ENCODE data around the gene SLC13A2. TPM values are rescaled to one million over a fixed set of nuclear protein-coding genes. Genes with fewer than 3 reads are reported as not detected.
A peak's percentile ranks its signal among the peaks of the same experiment; 100 is the strongest.

SLC13A2 gene
- polyA plus RNA-seq, 1 donor from 2014 or later: not detected

DNA sequence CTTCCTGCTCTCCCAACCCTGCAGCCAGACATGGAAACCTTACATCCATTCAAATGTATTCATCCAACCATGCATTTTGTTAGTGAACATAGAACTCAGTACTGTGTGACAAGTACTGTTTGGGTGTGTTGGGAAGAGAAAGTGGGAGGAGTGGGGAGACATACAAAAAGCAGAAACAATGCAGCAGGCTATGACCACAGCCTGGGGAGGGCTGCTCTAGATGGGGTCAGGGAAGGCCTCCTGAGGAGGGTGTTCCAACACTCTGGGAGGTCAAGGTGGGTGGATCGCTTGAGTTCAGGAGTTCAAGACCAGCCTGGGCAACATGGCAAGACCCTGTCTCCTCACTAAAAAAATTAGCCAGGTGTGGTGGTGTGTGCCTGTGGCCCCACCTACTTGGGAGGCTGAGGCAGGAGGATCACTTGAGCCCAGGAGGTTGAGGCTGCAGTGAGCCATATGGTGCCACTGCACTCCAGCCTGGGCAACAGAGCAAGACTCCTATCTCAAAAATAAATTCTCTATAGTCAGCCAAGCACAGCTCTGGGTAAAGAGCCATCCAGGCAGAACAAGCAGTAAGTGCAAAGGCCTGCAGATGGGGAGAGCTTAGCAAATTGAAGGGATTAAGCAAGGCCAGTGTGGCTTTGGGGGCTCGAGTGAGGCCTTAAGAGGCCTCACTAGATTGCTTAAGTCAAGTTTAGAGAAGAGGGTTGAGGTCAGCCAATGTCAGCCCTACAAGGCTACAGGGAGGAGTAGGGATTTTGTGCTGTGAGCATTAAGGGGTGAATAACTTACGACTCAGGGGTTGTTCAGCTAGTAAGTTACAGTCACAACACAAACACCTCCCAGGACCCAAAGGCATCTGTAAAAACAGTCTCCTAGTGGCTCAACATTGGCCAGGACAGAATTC is 5.5 kb downstream of the SLC13A2 start:
- Mint-ChIP-seq H3K4me3 (no peak overlapping the region), H3K36me3 (no peaks in the 10 kb centered on the region), H3K9me3 (no peaks in the 10 kb centered on the region), H3K27me3 (peaks cover 3% of the 10 kb centered on the region), H3K4me1 (peaks cover 0 to 1% (median 0%) of the 10 kb centered on the region in 3 donors), H3K27ac (no peak overlapping the region)

DNA sequence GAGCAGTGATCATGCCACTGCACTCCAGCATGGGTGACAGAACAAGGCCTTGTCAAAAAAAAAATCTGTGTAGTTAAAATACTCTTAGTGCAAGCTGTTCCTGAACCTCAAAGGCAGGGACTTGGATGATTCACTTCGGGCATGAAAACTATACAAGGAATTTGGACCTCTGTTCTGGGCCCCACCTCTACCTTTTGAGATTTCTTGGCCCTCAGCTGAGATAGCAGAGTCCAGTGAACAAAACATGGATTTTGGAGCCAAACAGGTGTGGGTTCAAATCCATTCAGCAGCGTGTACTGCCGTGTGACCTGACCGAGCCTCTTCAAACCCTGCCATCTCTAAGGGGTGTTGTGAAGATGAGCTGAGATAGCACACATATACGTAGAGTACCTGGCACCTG is 6.8 kb downstream of the SLC13A2 start:
- peaks cover 3% of the 10 kb centered on the region for H3K27me3 Mint-ChIP-seq

DNA sequence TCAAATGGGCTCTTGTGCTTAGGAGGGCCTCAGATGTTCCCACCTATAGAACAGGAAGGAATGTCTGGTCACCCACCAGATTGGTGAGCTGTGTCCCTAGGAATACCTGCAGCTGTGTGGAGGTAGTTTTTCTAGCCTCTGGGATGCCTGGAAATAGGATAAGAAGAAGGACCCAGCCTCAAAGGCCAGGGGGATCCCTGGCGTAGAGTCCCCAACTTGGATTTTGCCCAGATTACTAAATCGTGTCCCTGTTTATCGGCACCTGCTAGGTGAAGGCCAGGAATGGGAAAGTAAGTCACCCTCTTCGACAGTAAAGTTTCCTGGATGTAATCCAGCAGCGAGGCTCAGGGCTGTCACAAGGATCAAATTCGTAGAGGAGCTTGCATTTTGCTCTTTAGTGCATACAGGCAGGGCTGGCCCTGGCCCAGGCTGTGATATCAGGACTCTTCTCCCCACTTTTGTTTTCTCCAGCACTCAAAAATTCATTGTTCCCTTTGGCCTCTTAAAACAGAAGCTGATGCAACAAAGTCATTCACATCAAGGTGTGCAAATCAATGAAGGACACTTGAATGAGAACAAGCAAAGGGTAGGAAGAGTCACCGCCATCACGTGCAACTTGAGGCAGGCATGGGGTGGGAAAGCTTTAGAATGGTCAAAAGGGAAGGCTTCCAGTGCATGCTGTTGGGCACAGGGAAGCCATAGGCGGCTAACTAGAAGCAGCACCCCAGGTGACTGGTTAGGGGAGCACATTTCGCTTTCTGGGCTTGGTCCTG is 7.5 kb downstream of the SLC13A2 start:
- Mint-ChIP-seq H3K4me3 (no peak overlapping the region), H3K27ac (no peak overlapping the region), H3K9me3 (no peaks in the 10 kb centered on the region), H3K27me3 (peaks cover 2% of the 10 kb centered on the region), H3K36me3 (no peaks in the 10 kb centered on the region), H3K4me1 (peaks cover 0 to 4% (median 0%) of the 10 kb centered on the region in 3 donors)

More for the DNA sequence above, 6.8 kb downstream of the SLC13A2 start:
- no peaks in the 10 kb centered on the region for H3K9me3 Mint-ChIP-seq
- H3K4me1 Mint-ChIP-seq: peaks cover 0 to 4% (median 0%) of the 10 kb centered on the region in 3 donors
- H3K4me3 Mint-ChIP-seq: no peak overlapping the region
- no peak overlapping the region for H3K27ac Mint-ChIP-seq
- H3K36me3 Mint-ChIP-seq: no peaks in the 10 kb centered on the region

DNA sequence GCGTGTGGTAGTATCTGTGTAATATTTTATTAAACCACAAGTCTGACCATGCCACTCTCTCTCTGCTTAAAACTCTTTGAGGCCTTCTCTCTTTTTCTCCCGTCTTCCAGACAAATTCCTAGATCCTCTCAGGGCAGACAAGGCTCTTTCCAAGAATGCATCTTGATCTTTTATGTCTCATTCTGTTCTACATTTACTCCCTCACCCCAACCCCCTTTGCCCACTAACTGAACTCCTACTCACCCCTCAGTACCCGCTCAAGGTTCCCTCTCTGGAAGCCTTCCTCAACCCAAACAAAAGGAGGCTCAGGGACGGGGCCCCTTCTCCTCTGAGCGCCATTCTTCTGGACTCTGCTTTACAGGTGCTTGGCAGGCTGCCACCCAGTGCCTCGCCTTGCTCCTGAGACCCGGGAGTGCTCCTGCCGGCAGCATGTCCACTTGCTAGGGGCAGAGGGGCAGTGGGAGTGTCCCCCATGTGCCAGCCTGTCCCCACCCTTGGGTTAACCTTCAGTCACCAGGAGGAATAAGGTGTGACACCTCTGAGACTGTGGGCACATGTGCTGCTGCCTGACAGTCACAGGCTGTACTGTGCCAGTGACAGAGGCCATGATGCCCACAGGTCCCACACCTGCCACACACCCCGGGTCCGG is 9.2 kb downstream of the SLC13A2 start:
- H3K9me3 Mint-ChIP-seq: no peaks in the 10 kb centered on the region
- no peaks in the 10 kb centered on the region for H3K27me3 Mint-ChIP-seq
- no peak overlapping the region for H3K4me3 Mint-ChIP-seq
- H3K36me3 Mint-ChIP-seq: no peaks in the 10 kb centered on the region
- no peak overlapping the region for H3K27ac Mint-ChIP-seq
- H3K4me1 Mint-ChIP-seq: peaks cover 0 to 3% (median 0%) of the 10 kb centered on the region in 3 donors

DNA sequence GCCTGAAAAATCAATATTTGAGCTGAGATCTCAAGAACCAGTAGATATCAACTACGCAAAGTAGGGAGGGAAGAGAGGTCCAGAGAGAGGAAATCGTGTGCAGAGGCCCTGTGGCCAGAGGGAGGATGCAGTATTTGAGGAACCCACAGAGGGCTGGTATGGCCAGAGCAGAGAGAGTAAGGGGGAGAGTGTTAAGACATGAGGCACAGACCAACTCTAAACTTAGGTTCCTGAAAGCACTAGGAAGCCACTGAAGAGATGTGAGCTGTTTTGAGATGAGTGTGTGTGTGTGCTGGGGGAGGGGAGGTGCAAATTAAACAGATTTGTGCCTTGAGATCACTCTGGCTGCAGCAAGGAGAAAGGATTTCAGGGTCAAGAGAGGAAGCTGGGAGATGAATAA is 10.9 kb downstream of the SLC13A2 start:
- Mint-ChIP-seq H3K27ac (no peak overlapping the region), H3K4me1 (peaks cover 0 to 3% (median 0%) of the 10 kb centered on the region in 3 donors), H3K36me3 (no peaks in the 10 kb centered on the region), H3K9me3 (no peaks in the 10 kb centered on the region), H3K4me3 (peak overlapping the region in 1 of 4 donors; percentile 34), H3K27me3 (peaks cover 1% of the 10 kb centered on the region)

DNA sequence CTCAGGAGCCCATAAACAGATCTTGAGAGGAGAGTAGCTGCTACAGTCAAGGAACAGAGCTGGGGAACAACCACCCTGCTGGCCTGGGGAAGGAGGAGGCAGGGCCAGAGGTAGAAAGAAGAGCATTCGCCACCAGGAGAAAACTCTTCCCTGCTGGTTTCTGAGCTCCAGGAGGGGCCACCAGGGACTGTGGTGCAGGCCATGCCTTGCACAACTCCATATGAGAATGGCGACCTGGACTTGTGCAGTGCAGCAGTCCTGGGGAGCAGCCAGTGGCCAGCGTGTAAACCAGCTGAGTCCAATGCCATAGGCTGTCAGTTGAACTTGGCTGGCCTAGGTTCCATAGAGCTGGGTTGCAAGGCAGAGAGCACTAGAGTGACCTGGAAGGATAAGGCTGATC is 11.6 kb downstream of the SLC13A2 start:
- Mint-ChIP-seq H3K4me3 (no peak overlapping the region), H3K9me3 (no peaks in the 10 kb centered on the region), H3K27me3 (peaks cover 1% of the 10 kb centered on the region), H3K4me1 (peaks cover 0 to 3% (median 0%) of the 10 kb centered on the region in 3 donors), H3K27ac (no peak overlapping the region), H3K36me3 (no peaks in the 10 kb centered on the region)

DNA sequence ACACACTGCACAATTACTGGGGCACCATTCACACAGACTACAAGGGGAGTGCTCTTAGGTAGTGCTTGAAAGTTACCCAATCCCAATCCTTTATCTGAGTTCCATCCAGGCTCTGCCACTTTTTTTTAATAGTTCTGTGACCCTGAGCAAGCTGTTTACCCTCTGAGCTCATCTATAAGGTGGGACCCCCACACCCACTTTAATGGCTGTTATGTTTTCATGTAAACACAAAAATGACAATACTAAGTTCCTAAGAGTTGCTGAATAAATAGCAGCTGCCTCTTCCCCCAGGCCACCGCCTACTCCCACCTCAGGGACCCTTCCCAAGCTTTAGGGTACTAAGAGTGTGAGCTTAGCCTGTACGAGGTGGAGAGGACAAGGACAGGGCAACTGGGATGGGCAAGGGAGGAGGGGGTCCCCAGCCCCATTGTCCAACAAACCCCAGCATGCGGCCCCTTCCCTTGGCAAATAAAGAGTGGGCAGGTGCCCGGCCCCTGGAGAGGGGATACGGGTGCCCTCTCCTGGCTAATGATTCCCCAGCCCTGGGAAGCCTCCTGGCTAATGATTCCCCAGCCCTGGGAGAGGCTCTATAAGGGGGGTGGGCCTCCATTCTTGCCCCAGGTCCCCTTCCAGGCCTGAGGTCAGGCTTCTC is 14.6 kb downstream of the SLC13A2 start:
- H3K27ac Mint-ChIP-seq: no peak overlapping the region
- H3K4me3 Mint-ChIP-seq: no peak overlapping the region
- H3K36me3 Mint-ChIP-seq: no peaks in the 10 kb centered on the region
- no peaks in the 10 kb centered on the region for H3K9me3 Mint-ChIP-seq
- peaks cover 4% of the 10 kb centered on the region for H3K27me3 Mint-ChIP-seq
- peaks cover 0 to 3% (median 2%) of the 10 kb centered on the region in 3 donors for H3K4me1 Mint-ChIP-seq

DNA sequence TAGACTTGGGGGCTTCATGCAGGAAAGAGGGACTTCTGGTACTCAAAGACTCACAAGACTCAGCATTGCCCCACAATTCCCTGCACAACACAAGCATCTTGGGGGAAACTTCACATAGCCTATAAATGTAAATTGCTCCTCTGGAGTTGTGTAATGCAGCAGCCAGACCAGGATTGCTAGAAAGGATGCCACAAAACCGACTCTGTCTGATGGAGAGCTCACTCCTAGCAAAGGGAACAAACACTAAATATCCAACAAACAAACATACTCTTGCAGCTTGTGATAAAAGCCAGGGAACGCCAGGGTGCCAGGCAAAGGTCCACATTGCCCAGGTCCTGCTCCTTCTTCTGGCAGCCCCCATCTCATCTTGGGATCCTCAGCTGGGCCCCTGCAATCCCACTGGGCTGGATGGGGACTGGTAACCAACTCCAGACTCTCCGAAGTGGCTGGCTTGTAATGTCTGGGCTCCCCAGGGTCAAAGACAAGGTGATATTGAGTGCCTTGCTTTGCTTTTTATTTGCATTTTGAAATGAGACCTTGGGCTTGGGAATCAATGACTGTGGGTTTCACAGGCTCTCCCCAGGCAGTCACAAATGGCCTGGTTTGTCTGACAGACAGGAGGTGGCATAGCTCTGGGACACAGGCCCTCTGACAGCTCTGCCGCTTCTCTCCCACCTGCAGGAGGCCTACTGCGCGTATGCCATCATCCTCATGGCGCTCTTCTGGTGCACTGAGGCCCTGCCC is 15.3 kb downstream of the SLC13A2 start:
- no peak overlapping the region for H3K27ac Mint-ChIP-seq
- H3K4me1 Mint-ChIP-seq: peaks cover 0 to 3% (median 3%) of the 10 kb centered on the region in 3 donors
- no peaks in the 10 kb centered on the region for H3K9me3 Mint-ChIP-seq
- peaks cover 4% of the 10 kb centered on the region for H3K27me3 Mint-ChIP-seq
- no peak overlapping the region for H3K4me3 Mint-ChIP-seq
- no peaks in the 10 kb centered on the region for H3K36me3 Mint-ChIP-seq

DNA sequence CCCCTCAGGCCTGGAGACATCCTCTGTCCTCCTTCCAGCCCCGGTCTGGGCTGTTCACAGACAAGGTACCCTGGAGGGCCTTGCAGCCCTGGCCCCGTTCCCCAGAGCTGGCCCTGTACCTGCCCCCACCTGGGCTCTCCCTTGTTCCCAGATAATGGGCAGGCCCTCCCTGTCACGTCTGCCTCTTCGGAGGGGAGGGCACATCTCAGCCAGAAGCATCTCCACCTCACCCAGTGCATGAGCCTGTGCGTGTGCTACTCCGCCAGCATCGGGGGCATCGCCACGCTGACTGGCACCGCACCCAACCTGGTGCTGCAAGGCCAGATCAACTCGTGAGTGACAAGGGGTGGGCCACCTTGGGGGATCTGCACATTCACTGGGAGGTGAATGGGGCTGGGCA is 17.8 kb downstream of the SLC13A2 start:
- Mint-ChIP-seq H3K4me1 (peaks cover 0 to 5% (median 0%) of the 10 kb centered on the region in 3 donors), H3K4me3 (no peak overlapping the region), H3K27me3 (peaks cover 4% of the 10 kb centered on the region), H3K9me3 (no peaks in the 10 kb centered on the region), H3K36me3 (no peaks in the 10 kb centered on the region), H3K27ac (no peak overlapping the region)

DNA sequence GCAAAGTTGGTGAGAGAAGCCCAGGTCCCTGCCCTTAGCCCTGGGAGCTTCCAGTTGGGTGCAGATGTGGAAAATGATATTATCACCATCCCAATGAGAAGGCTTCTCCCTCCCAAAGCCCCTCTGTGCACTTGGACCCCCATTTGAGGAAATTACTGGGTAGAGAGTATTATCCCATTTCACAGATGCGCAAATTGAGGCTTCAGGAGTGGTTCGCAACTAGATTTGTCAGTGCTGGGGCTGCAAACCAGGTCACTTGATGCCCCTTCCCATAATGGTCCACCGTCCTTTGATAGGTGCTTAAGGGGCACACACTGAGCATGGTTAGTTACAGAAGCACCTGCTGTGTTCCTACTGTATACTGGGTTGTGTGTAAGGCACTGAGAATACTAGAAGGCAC is 18.4 kb downstream of the SLC13A2 start:
- Mint-ChIP-seq H3K27me3 (peaks cover 4% of the 10 kb centered on the region), H3K9me3 (no peaks in the 10 kb centered on the region), H3K36me3 (no peaks in the 10 kb centered on the region), H3K4me3 (no peak overlapping the region), H3K27ac (no peak overlapping the region), H3K4me1 (peaks cover 0 to 5% (median 0%) of the 10 kb centered on the region in 3 donors)

DNA sequence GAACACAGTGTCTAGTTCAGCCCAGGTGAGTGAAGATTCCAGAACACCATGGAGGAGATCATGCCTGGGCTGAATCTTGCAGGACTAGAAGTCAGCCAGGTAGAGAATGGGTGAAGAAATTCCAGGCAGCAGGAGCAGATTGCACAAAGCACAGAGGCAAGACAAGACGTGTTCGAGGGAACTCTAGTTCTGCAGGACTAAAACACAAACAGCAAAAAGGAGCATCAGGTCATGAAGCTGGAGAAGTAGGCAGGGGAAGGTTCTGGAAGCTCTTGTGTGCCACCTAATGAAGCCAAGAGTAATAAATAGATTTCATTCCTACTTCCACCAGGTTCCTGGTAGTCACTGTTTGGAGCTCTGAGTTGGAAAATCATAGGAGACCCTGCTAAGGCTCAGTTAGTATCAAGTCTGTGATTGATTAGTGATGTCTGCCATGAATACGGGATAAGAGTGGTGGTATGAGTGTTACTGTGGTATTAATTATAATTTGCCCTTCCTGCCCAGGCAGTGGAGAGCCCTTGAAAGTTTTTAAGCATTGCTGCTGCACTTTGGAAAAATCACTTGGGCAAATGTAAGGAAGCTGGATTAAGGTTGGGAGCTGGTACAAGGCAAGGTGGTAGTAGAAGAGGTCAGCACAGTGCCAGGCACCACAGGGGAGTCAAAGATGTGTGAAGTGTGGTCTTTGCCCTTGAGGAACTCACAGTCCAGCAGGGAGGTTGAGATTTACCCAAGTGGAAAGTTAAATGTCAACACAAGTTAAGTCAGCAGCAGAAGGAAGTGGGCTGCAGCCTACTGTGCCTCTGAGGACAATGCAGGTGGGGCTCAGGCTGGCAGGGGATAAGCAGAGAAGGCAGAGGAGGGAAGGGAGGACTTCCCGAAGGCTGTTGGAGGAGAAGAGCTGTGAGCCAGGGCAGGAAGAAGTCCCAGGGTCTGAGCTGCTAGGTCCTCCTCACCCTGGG is 19.2 kb downstream of the SLC13A2 start:
- Mint-ChIP-seq H3K27ac (peak overlapping the region in 1 of 3 donors; percentile 94), H3K36me3 (no peaks in the 10 kb centered on the region), H3K4me1 (peaks cover 0 to 5% (median 0%) of the 10 kb centered on the region in 3 donors), H3K4me3 (no peak overlapping the region), H3K9me3 (no peaks in the 10 kb centered on the region), H3K27me3 (peaks cover 4% of the 10 kb centered on the region)

DNA sequence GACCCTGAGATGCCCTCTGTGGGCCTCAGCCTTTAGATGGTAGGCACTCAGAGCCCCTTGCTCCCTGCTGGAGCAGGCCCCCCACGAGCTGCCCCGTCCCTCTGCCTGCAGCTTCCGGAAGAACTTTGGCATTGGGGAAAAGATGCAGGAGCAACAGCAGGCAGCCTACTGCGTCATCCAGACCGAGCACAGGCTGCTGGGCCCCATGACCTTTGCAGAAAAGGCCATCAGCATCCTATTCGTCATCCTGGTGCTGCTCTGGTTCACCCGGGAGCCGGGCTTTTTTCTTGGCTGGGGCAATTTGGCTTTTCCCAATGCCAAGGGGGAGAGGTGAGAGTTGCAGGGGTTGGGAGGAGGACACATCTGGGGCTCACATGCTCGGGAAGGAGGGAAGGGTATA is 20.0 kb downstream of the SLC13A2 start:
- H3K9me3 Mint-ChIP-seq: no peaks in the 10 kb centered on the region
- peaks cover 0 to 5% (median 0%) of the 10 kb centered on the region in 3 donors for H3K4me1 Mint-ChIP-seq
- no peak overlapping the region for H3K4me3 Mint-ChIP-seq
- no peak overlapping the region for H3K27ac Mint-ChIP-seq
- H3K27me3 Mint-ChIP-seq: peaks cover 4% of the 10 kb centered on the region
- H3K36me3 Mint-ChIP-seq: no peaks in the 10 kb centered on the region

DNA sequence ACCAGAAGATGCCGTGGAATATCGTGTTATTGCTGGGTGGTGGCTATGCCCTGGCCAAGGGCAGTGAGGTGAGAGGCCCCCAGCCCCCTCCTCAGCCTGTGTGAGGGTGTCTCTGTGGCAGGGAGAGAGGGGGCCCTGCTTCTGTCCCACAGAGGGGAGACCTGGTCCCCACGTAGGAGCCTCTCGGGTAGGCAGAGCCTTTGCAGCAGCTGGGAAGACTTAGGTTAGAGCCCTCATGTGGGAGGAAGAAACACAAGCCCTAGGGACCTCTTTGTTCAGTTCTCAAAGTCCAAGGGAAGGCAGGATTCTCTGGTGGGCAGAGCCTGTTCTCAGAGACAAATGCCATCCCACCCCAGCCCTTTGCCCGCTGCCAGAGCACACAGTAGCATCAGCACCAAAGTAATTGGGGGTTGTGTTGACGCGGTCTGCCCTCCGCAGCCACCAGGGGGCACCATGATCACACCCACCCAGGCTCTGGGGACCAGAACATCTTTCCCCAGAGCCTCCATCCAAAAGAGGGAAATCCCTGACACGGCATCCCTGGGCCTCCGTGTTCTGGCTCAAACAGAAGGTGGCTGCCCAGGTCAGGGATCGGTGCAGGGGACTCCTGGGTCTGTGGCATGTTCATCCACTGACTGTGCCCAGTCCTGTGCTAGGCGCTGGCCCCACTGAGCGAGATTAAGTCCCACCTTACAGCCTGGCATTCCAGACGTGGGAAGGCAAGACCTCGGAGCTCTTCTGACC is 21.2 kb downstream of the SLC13A2 start:
- Mint-ChIP-seq H3K9me3 (no peaks in the 10 kb centered on the region), H3K36me3 (no peaks in the 10 kb centered on the region), H3K4me1 (peaks cover 0 to 5% (median 0%) of the 10 kb centered on the region in 3 donors), H3K4me3 (no peak overlapping the region), H3K27me3 (peaks cover 3% of the 10 kb centered on the region), H3K27ac (no peak overlapping the region)

All from IgD-negative memory B cell (primary cell).